H1 (cell line): ENCODE data around the gene CIT. TPM values are rescaled to one million over a fixed set of nuclear protein-coding genes. Genes with fewer than 3 reads are reported as not detected.

ENCODE experiments used
- CTCF ChIA-PET: fragments of 300-600 bp; sonication (Branson Sonifier 250); formaldehyde crosslinking; loops from one replicate; lab custom pipeline; 2021; ENCODE audit not compliant: partially characterized antibody; lab: Charles Lee
- POLR2A ChIA-PET: fragments of 300-600 bp; sonication (Branson Sonifier 250); formaldehyde crosslinking; loops from one replicate; lab custom pipeline; 2021; ENCODE audit warnings: inconsistent platforms; ENCODE audit not compliant: partially characterized antibody; lab: Charles Lee
- DNase-seq, 2 experiments: peaks; one replicate each; pipeline versions ENCODE4 v3.0.0 to v3.0.0-alpha.2; 2010 to 2022; ENCODE audit warnings: low spot score in 2 of 2, low read depth in 1 of 2, mixed read lengths in 1 of 2
- FAIRE-seq: peaks from 2 replicates; lab custom pipeline; 2011; peaks lifted over from hg19 to GRCh38; lab: Jason Lieb, UNC
- H2AFZ ChIP-seq: 2 replicates; pipeline ENCODE4 v1.8.1; 2012; ENCODE audit warnings: low read length, inconsistent platforms
- H2AK5ac ChIP-seq: 2 replicates; pipeline ENCODE4 v1.6.1; 2013; ENCODE audit warnings: low read depth, low read length
- H2BK120ac ChIP-seq: replicated peaks from 2 replicates; pipeline ENCODE3; 2013; ENCODE audit warnings: low read depth, low read length, inconsistent platforms
- H2BK12ac ChIP-seq: 2 replicates; pipeline ENCODE4 v1.6.1; 2013; ENCODE audit warnings: low read depth, low read length
- H2BK15ac ChIP-seq: 2 replicates; pipeline ENCODE4 v1.6.1; 2013; ENCODE audit warnings: low read length
- H2BK20ac ChIP-seq: 2 replicates; pipeline ENCODE4 v1.6.1; 2013; ENCODE audit warnings: low read length
- H2BK5ac ChIP-seq: 2 replicates; pipeline ENCODE4 v1.6.1; 2013; ENCODE audit warnings: low read depth, low read length
- H3K14ac ChIP-seq: 2 replicates; pipeline ENCODE4 v1.6.1; 2013; ENCODE audit warnings: inconsistent platforms; ENCODE audit not compliant: insufficient read length
- H3K18ac ChIP-seq: 2 replicates; pipeline ENCODE4 v1.6.1; 2013; ENCODE audit warnings: low read length; ENCODE audit errors: extremely low read depth
- H3K23ac ChIP-seq: 2 replicates; pipeline ENCODE4 v1.6.1; 2013; ENCODE audit warnings: inconsistent platforms; ENCODE audit not compliant: insufficient read length
- H3K23me2 ChIP-seq: 2 replicates; pipeline ENCODE4 v1.6.1; 2013; ENCODE audit warnings: low read depth, low read length
- H3K27ac ChIP-seq: 2 replicates; pipeline ENCODE4 v1.6.1; 2011; ENCODE audit warnings: low read depth, low read length, inconsistent platforms
- H3K27me3 ChIP-seq, 4 experiments: replicated peaks in 1 of 4; 1 replicate in 1 of 4; 2 replicates in 3 of 4; pipeline versions ENCODE4 v1.6.1 to v1.8.1; 2011 to 2013; ENCODE audit warnings: low read length in 3 of 4, mild to moderate bottlenecking in 3 of 4, inconsistent platforms in 2 of 4, mixed read lengths in 2 of 4, moderate library complexity in 1 of 4; ENCODE audit not compliant: control insufficient read depth in 3 of 4, insufficient read depth in 3 of 4; ENCODE audit errors: extremely low read depth in 1 of 4
- H3K36me3 ChIP-seq, 4 experiments: 2 replicates each; pipeline versions ENCODE4 v1.6.1 to v1.8.1; 2011 to 2013; ENCODE audit warnings: mild to moderate bottlenecking in 4 of 4, low read length in 3 of 4, moderate library complexity in 2 of 4, control low read depth in 1 of 4, inconsistent platforms in 1 of 4; ENCODE audit not compliant: insufficient read depth in 4 of 4, control insufficient read depth in 2 of 4
- H3K4ac ChIP-seq: replicated peaks from 2 replicates; pipeline ENCODE3; 2013; ENCODE audit warnings: low read length, low read depth, mixed read lengths, inconsistent platforms; ENCODE audit not compliant: insufficient read length
- H3K4me1 ChIP-seq, 4 experiments: replicated peaks in 1 of 4; 1 replicate in 1 of 4; 2 replicates in 3 of 4; pipeline versions ENCODE4 v1.6.1 to v1.8.1; 2011 to 2013; ENCODE audit warnings: low read length in 3 of 4, inconsistent platforms in 2 of 4, mixed read lengths in 1 of 4; ENCODE audit not compliant: insufficient read depth in 4 of 4, control insufficient read depth in 3 of 4
- H3K4me2 ChIP-seq, 2 experiments: 2 replicates each; pipeline versions ENCODE4 v1.6.1 to v1.8.1; 2011 to 2013; ENCODE audit warnings: low read depth in 2 of 2, low read length in 2 of 2, control low read depth in 1 of 2, inconsistent platforms in 1 of 2, mild to moderate bottlenecking in 1 of 2; ENCODE audit not compliant: insufficient read depth in 1 of 2
- H3K4me3 ChIP-seq, 4 experiments: fragments of 200-600, 300-600 bp in 1 of 4; sonication (generic), shearing (Covaris generic), sonication (Bioruptor Twin) in 1 of 4; 2 replicates each; pipeline versions ENCODE4 v1.5.1 to v1.8.1; 2011 to 2016; ENCODE audit warnings: low read length in 4 of 4, low read depth in 3 of 4, control low read depth in 2 of 4, inconsistent platforms in 2 of 4, mild to moderate bottlenecking in 2 of 4, mixed read lengths in 1 of 4, moderate library complexity in 1 of 4; ENCODE audit not compliant: insufficient read depth in 2 of 4; ENCODE audit errors: extremely low read depth in 1 of 4
- H3K56ac ChIP-seq: replicated peaks from 2 replicates; pipeline ENCODE3; 2013; ENCODE audit warnings: low read depth, mild to moderate bottlenecking, mixed read lengths, low read length, inconsistent platforms; ENCODE audit not compliant: insufficient read length
- H3K79me1 ChIP-seq: 2 replicates; pipeline ENCODE4 v1.6.1; 2013; ENCODE audit warnings: low read depth, low read length, control low read depth
- H3K79me2 ChIP-seq, 2 experiments: 2 replicates each; pipeline versions ENCODE4 v1.6.1 to v1.8.1; 2012 to 2013; ENCODE audit warnings: low read length in 2 of 2, mild to moderate bottlenecking in 2 of 2, inconsistent platforms in 1 of 2; ENCODE audit not compliant: insufficient read depth in 2 of 2, control insufficient read depth in 1 of 2
- H3K9ac ChIP-seq, 4 experiments: replicated peaks in 1 of 4; 1 replicate in 1 of 4; 2 replicates in 3 of 4; pipeline versions ENCODE4 v1.6.1 to v1.8.1; 2011 to 2013; ENCODE audit warnings: low read depth in 3 of 4, low read length in 3 of 4, control low read depth in 2 of 4, mild to moderate bottlenecking in 2 of 4, moderate library complexity in 2 of 4, inconsistent platforms in 1 of 4; ENCODE audit errors: extremely low read depth in 1 of 4
- H3K9me3 ChIP-seq, 2 experiments: 2 replicates each; pipeline versions ENCODE4 v1.6.1 to v1.8.1; 2012 to 2013; ENCODE audit warnings: mild to moderate bottlenecking in 2 of 2, moderate library complexity in 2 of 2, control low read depth in 1 of 2, inconsistent platforms in 1 of 2, low read depth in 1 of 2, low read length in 1 of 2, mixed read lengths in 1 of 2; ENCODE audit not compliant: insufficient read depth in 2 of 2
- H4K20me1 ChIP-seq, 2 experiments: replicated peaks in 1 of 2; 2 replicates each; pipeline versions ENCODE3 to v1.8.1; 2011 to 2013; ENCODE audit warnings: inconsistent platforms in 2 of 2, low read length in 2 of 2, mild to moderate bottlenecking in 1 of 2; ENCODE audit not compliant: insufficient read depth in 2 of 2, control insufficient read depth in 1 of 2
- H4K5ac ChIP-seq: 2 replicates; pipeline ENCODE4 v1.6.1; 2013; ENCODE audit warnings: low read length, low read depth, mixed read lengths, inconsistent platforms; ENCODE audit not compliant: insufficient read length
- H4K8ac ChIP-seq: 2 replicates; pipeline ENCODE4 v1.8.0; 2013; ENCODE audit warnings: mild to moderate bottlenecking, moderate library complexity, low read length, inconsistent platforms; ENCODE audit not compliant: insufficient read depth; ENCODE audit errors: extremely low read depth
- H4K91ac ChIP-seq: replicated peaks from 2 replicates; pipeline ENCODE3; 2013; ENCODE audit warnings: low read length, mixed read lengths, inconsistent platforms; ENCODE audit not compliant: insufficient read length
- CBX8 ChIP-seq: fragments of 300-800, 300-1000 bp; sonication (generic); IDR thresholded peaks from 2 replicates; pipeline ENCODE4 v1.7.1; 2016; ENCODE audit warnings: low read depth, low read length, borderline replicate concordance
- CREB1 ChIP-seq: IDR thresholded peaks from 2 replicates; pipeline ENCODE4 v1.6.1; 2012; ENCODE audit warnings: inconsistent platforms
- CTBP2 ChIP-seq: IDR thresholded peaks from 2 replicates; pipeline ENCODE4 v1.7.0; 2011; ENCODE audit warnings: borderline replicate concordance, mild to moderate bottlenecking, moderate library complexity, mixed read lengths, low read length; ENCODE audit not compliant: insufficient read depth, insufficient read length
- CTCF ChIP-seq, 3 experiments: IDR thresholded peaks; 1 replicate in 2 of 3; 2 replicates in 1 of 3; pipeline versions ENCODE4 v1.5.1 to v1.6.1; 2011; ENCODE audit warnings: low read length in 3 of 3, mild to moderate bottlenecking in 3 of 3, inconsistent platforms in 2 of 3, low read depth in 1 of 3, moderate library complexity in 1 of 3; ENCODE audit not compliant: insufficient read depth in 1 of 3; ENCODE audit errors: control extremely low read depth in 1 of 3
- JUN ChIP-seq: IDR thresholded peaks from 2 replicates; pipeline ENCODE4 v1.6.1; 2011; ENCODE audit warnings: low read depth, mild to moderate bottlenecking, improper control_type of control experiment, low read length
- MAFK ChIP-seq: IDR thresholded peaks from 2 replicates; pipeline ENCODE4 v1.6.1; 2012; ENCODE audit warnings: low read depth, mild to moderate bottlenecking, improper control_type of control experiment, low read length
- NANOG ChIP-seq: IDR thresholded peaks from 2 replicates; pipeline ENCODE4 v1.6.1; 2011; ENCODE audit warnings: low read length, low read depth, mild to moderate bottlenecking, inconsistent platforms; ENCODE audit not compliant: insufficient read depth, poor library complexity, severe bottlenecking
- NRF1 ChIP-seq: IDR thresholded peaks from 2 replicates; pipeline ENCODE4 v1.6.1; 2011; ENCODE audit warnings: mild to moderate bottlenecking, low read depth, low read length, improper control_type of control experiment
- POLR2A ChIP-seq, 2 experiments: IDR thresholded peaks; 1 replicate in 1 of 2; 2 replicates in 1 of 2; pipeline ENCODE4 v1.6.1; 2011; ENCODE audit warnings: low read depth in 2 of 2, low read length in 2 of 2, mild to moderate bottlenecking in 2 of 2; ENCODE audit errors: control extremely low read depth in 1 of 2
- SIX5 ChIP-seq: IDR thresholded peaks from 2 replicates; pipeline ENCODE4 v1.6.1; 2011; ENCODE audit warnings: mild to moderate bottlenecking, low read depth, low read length
- SUZ12 ChIP-seq: fragments of 200-600 bp; sonication (generic); IDR thresholded peaks from 2 replicates; pipeline ENCODE4 v1.6.1; 2012; ENCODE audit warnings: mild to moderate bottlenecking, inconsistent platforms, low read length, moderate library complexity, mixed read lengths
- TCF12 ChIP-seq: IDR thresholded peaks from 2 replicates; pipeline ENCODE4 v1.6.1; 2011; ENCODE audit warnings: low read depth, mild to moderate bottlenecking, low read length
- WGBS, 2 experiments: shearing (Covaris generic) in 1 of 2; methylation state at CpG; one replicate each; pipeline versions ENCODE4 v1.1.6 to v1.1.7; 2013 to 2015; ENCODE audit warnings: low lambda C conversion rate in 2 of 2, mixed read lengths in 2 of 2, inconsistent platforms in 1 of 2, low coverage in 1 of 2, missing lambda C conversion rate in 1 of 2; ENCODE audit not compliant: insufficient replicate concordance in 2 of 2, insufficient coverage in 1 of 2, insufficient read length in 1 of 2; ENCODE audit errors: extremely low coverage in 1 of 2, missing lambda C conversion rate in 1 of 2; 5-methylcytosine and 5-hydroxymethylcytosine counted together
- polyA plus RNA-seq, 7 experiments: library from polyadenylated mRNA; depleted of rRNA in 3 of 7; stranded (reverse) in 5 of 7; unstranded in 2 of 7; fragments of >200 nt in 5 of 7; fragments of 200-250 nt in 2 of 7; gene quantifications; 1 replicate in 5 of 7; 2 replicates in 1 of 7; 4 replicates in 1 of 7; pipeline versions ENCODE4 v1.2.1 to v1.2.3, GENCODE V29; 2011 to 2013; ENCODE audit warnings: missing spikeins in 2 of 7, mixed read lengths in 2 of 7
- total RNA-seq: library from RNA; stranded (reverse); fragmentation: NEBNext Ultra II Directional; extraction: Animal tissue kit (Norgen Biotek cat#: 25700); gene quantifications from 2 replicates; pipeline ENCODE4 v1.2.1, GENCODE V29; 2021

The CIT gene
- total and polyA plus RNA-seq, 2 of the 8 experiments (the other 6 are each of a cell fraction or from before 2014, with no cell fraction given) = 17.1 to 60.9 TPM

- H4K20me1 ChIP-seq = peaks cover 0 to 2% of the 10 kb centered on the region in 2 experiments
- H3K4me1 ChIP-seq = no peaks in the 10 kb centered on the region
- no peak overlapping the region for H3K4ac ChIP-seq
- no peak for FAIRE-seq
- peaks cover 5 to 57% (median 32%) of the 10 kb centered on the region in 4 experiments; a peak in 7 of 8 replicates for H3K36me3 ChIP-seq
- no peak overlapping the region for H2BK5ac ChIP-seq
- DNase-seq = no peak
- ChIA-PET POLR2A (interaction anchor here (1.3 kb wide), 1 partner anchor 10 kb away, joined by 3 read pairs; no protein-coding TSS in a partner anchor), CTCF (interaction anchor here (0.5 to 1.6 kb wide), 2 partner anchors 8 to 77 kb away, joined by 3 to 7 read pairs; no protein-coding TSS in a partner anchor)
- H4K5ac ChIP-seq = no peak overlapping the region
- H3K56ac ChIP-seq = no peak overlapping the region
- H3K23ac ChIP-seq = no peak overlapping the region
- H2AK5ac ChIP-seq = no peak overlapping the region
- H3K79me1 ChIP-seq = no peaks in the 10 kb centered on the region
- no peak overlapping the region for H3K4me3 ChIP-seq
- H3K4me2 ChIP-seq = no peak overlapping the region
- WGBS, 2 experiments = 92% methylated on average over 4 of the region's 4 CpGs; no CpG with 5 or more reads in 1 of the 2 experiments
- no peak overlapping the region for H3K14ac ChIP-seq
- H3K27ac ChIP-seq = no peak overlapping the region
- no peaks in the 10 kb centered on the region for H3K23me2 ChIP-seq
- H2BK20ac ChIP-seq = no peak overlapping the region
- no peak overlapping the region for H3K18ac ChIP-seq
- no peak overlapping the region for H3K9ac ChIP-seq
- no peak overlapping the region for H2BK15ac ChIP-seq
- no peak overlapping the region for H2BK12ac ChIP-seq
- no peak overlapping the region for H2BK120ac ChIP-seq
- no peak overlapping the region for H2AFZ ChIP-seq
- no peak overlapping the region for H4K8ac ChIP-seq
- H3K27me3 ChIP-seq = no peaks in the 10 kb centered on the region
- no peak overlapping the region for H4K91ac ChIP-seq
- no peaks in the 10 kb centered on the region for H3K9me3 ChIP-seq
- no peaks in the 10 kb centered on the region for H3K79me2 ChIP-seq
- no peak for TF ChIP-seq SUZ12
- no peak for TF ChIP-seq TCF12
- TF ChIP-seq MAFK = no peak
- TF ChIP-seq CBX8 = no peak
- TF ChIP-seq CREB1 = no peak
- TF ChIP-seq JUN = no peak
- TF ChIP-seq NRF1 = no peak
- no peak for TF ChIP-seq POLR2A (IDR thresholded peaks at IDR 0.05; ENCODE audit: control extremely low read depth in 1 of 2, low read depth in 2 of 2, low read length in 2 of 2)
- no peak for TF ChIP-seq SIX5
- no peak for TF ChIP-seq CTCF (IDR thresholded peaks at IDR 0.05; ENCODE audit: control extremely low read depth in 1 of 3, insufficient read depth in 1 of 3, low read depth in 1 of 3, low read length in 3 of 3)
- TF ChIP-seq NANOG = no peak
- no peak for TF ChIP-seq CTBP2
These were observed 104.7 kb downstream of the CIT start for GRCh38 chr12:119772431-119772830.
